HEK293 (cell line): ENCODE measurements around the gene PLXNA3.

Experiments used
- HOXA7 ChIP-seq: sonication (generic); formaldehyde crosslinking; IDR thresholded peaks from 2 replicates; pipeline ENCODE4 v1.8.1; 2022; ENCODE audit warnings: missing genetic modification reagents, borderline replicate concordance
- ZNF155 ChIP-seq: fragments of 450-650 bp; formaldehyde crosslinking; IDR thresholded peaks from 2 replicates; pipeline ENCODE4 v1.5.1; 2016; ENCODE audit warnings: missing biosample characterization, missing genetic modification characterization
- ZNF404 ChIP-seq: fragments of 450-650 bp; formaldehyde crosslinking; IDR thresholded peaks from 2 replicates; pipeline ENCODE4 v1.5.1; 2017; ENCODE audit warnings: missing biosample characterization, missing genetic modification characterization
- ZNF610 ChIP-seq: fragments of 450-650 bp; formaldehyde crosslinking; IDR thresholded peaks from 2 replicates; pipeline ENCODE4 v1.5.1; 2016; ENCODE audit warnings: missing biosample characterization, missing genetic modification characterization, borderline replicate concordance
- TF ChIP-seq, protein P1 (sequence below): fragments of 450-650 bp; formaldehyde crosslinking; IDR thresholded peaks from 2 replicates; pipeline ENCODE4 v1.5.1; 2016; ENCODE audit warnings: missing biosample characterization, missing genetic modification characterization
- TF ChIP-seq, protein P2 (sequence below): fragments of 450-650 bp; formaldehyde crosslinking; IDR thresholded peaks from 2 replicates; pipeline ENCODE4 v1.5.1; 2016; ENCODE audit warnings: missing biosample characterization, missing genetic modification characterization
- TF ChIP-seq, protein P3 (sequence below): fragments of 450-650 bp; formaldehyde crosslinking; IDR thresholded peaks from 2 replicates; pipeline ENCODE4 v1.5.1; 2016; ENCODE audit warnings: missing biosample characterization, missing genetic modification characterization

DNA sequence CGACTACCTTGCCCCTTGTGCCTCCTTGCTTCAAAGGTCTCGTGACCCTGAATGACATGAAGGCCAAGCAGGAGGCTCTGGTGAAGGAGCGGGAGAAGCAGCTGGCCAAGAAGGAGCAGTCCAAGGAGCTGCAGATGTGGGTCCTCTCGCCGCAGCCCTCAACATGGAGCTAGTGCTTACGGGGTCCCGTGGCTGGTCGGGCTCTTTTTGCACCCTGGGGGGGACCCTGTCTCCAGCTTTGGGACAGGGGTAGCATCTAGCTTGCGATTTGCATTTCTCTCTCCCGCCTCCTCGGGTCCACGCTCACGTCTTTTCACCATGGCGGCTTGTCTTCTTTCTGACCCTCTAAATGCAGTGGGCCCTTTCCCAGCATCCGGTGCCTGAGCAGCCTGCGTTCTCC, 12.3 kb upstream of the PLXNA3 start:
- no peak for TF ChIP-seq ZNF155 (tag by site-specific recombination)
- TF ChIP-seq, protein P1, sequence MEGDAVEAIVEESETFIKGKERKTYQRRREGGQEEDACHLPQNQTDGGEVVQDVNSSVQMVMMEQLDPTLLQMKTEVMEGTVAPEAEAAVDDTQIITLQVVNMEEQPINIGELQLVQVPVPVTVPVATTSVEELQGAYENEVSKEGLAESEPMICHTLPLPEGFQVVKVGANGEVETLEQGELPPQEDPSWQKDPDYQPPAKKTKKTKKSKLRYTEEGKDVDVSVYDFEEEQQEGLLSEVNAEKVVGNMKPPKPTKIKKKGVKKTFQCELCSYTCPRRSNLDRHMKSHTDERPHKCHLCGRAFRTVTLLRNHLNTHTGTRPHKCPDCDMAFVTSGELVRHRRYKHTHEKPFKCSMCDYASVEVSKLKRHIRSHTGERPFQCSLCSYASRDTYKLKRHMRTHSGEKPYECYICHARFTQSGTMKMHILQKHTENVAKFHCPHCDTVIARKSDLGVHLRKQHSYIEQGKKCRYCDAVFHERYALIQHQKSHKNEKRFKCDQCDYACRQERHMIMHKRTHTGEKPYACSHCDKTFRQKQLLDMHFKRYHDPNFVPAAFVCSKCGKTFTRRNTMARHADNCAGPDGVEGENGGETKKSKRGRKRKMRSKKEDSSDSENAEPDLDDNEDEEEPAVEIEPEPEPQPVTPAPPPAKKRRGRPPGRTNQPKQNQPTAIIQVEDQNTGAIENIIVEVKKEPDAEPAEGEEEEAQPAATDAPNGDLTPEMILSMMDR (tag by site-specific recombination), result no peak
- TF ChIP-seq, protein P2, sequence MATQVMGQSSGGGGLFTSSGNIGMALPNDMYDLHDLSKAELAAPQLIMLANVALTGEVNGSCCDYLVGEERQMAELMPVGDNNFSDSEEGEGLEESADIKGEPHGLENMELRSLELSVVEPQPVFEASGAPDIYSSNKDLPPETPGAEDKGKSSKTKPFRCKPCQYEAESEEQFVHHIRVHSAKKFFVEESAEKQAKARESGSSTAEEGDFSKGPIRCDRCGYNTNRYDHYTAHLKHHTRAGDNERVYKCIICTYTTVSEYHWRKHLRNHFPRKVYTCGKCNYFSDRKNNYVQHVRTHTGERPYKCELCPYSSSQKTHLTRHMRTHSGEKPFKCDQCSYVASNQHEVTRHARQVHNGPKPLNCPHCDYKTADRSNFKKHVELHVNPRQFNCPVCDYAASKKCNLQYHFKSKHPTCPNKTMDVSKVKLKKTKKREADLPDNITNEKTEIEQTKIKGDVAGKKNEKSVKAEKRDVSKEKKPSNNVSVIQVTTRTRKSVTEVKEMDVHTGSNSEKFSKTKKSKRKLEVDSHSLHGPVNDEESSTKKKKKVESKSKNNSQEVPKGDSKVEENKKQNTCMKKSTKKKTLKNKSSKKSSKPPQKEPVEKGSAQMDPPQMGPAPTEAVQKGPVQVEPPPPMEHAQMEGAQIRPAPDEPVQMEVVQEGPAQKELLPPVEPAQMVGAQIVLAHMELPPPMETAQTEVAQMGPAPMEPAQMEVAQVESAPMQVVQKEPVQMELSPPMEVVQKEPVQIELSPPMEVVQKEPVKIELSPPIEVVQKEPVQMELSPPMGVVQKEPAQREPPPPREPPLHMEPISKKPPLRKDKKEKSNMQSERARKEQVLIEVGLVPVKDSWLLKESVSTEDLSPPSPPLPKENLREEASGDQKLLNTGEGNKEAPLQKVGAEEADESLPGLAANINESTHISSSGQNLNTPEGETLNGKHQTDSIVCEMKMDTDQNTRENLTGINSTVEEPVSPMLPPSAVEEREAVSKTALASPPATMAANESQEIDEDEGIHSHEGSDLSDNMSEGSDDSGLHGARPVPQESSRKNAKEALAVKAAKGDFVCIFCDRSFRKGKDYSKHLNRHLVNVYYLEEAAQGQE (tag by site-specific recombination), result no peak
- TF ChIP-seq, protein P3, sequence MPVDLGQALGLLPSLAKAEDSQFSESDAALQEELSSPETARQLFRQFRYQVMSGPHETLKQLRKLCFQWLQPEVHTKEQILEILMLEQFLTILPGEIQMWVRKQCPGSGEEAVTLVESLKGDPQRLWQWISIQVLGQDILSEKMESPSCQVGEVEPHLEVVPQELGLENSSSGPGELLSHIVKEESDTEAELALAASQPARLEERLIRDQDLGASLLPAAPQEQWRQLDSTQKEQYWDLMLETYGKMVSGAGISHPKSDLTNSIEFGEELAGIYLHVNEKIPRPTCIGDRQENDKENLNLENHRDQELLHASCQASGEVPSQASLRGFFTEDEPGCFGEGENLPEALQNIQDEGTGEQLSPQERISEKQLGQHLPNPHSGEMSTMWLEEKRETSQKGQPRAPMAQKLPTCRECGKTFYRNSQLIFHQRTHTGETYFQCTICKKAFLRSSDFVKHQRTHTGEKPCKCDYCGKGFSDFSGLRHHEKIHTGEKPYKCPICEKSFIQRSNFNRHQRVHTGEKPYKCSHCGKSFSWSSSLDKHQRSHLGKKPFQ, result no peak
- TF ChIP-seq ZNF404 (tag by site-specific recombination), result no peak
- TF ChIP-seq ZNF610 (tag by site-specific recombination), result no peak
- no peak for TF ChIP-seq HOXA7
